Measurements from ENCODE around the gene ARHGAP5. TPM values are rescaled to one million over a fixed set of nuclear protein-coding genes. Genes with fewer than 3 reads are reported as not detected.
A peak's percentile ranks its signal among the peaks of the same experiment; 100 is the strongest.

ARHGAP5 gene
- total RNA-seq, 1 donor from 2014 or later, result 192 TPM

DNA sequence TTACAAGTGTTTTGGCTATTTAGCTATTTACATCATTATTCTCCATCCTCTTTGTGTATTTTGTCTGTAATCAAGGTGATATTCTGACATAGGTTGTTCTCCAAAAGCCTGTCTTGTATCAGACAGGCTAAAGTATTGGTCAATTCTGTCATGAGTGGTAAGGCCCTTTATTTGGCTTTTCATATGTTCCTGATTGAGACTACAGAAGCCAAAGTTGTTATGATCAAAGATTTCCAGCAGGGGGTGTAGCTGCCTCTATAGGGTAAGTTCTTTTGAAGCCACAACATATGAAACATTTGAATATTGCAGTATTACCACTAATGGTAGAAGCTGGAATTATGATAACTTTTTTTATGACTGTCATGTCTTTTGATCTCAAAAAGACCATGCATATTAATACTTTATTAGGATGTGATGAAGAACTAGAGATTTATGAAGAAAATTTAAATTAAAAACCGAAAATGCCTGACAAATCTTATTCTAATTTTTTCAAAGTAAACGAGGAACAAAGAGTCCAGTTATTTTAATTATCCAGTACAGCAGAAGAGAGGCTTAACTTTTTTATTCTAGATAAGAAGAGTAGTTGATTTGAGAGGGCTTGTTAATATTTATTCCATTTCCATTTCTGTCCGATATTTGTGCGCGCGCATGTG, 3.4 kb upstream of the ARHGAP5 start:
- DNase-seq (no peak), ATAC-seq (ENCODE audit: poor library complexity) (no peak)
- intact Hi-C loops (cut with DNase I), result loop anchor here (2.0 to 10.0 kb wide), 3 partner anchors 139 to 401 kb away; no protein-coding TSS in a partner anchor

DNA sequence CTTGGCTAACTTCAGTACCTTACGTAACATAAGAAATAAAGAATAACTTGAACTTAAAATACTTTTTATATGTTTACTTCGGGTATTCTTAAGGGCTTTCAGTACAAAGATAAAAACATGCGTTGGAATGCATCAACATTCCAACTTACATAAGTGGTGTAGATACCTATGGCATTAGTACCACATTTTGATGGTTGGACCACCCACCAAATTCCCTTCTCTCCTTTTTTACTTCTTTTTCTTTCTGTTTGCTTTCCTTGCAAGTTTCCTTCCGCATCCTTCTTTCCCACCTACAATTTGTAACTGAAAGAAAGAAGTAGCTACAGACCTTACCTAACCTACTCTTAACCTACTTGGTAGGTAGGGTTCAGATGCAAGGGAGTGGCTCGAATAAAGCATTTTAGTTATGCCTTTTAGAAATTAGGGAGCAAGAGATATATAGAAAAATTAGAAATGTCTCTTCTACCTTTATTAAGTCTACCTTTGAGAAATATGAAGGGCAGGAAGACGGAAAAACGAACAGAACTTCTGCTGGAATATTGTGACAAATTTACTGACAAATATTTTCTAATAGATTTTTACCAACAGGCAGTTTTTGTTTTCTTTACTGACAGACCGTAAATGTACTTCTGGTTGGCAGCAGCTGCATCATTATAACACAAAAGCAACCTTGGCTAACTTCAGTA, 2.1 kb upstream of the ARHGAP5 start:
- ATAC-seq (ENCODE audit: poor library complexity), result no peak

DNA sequence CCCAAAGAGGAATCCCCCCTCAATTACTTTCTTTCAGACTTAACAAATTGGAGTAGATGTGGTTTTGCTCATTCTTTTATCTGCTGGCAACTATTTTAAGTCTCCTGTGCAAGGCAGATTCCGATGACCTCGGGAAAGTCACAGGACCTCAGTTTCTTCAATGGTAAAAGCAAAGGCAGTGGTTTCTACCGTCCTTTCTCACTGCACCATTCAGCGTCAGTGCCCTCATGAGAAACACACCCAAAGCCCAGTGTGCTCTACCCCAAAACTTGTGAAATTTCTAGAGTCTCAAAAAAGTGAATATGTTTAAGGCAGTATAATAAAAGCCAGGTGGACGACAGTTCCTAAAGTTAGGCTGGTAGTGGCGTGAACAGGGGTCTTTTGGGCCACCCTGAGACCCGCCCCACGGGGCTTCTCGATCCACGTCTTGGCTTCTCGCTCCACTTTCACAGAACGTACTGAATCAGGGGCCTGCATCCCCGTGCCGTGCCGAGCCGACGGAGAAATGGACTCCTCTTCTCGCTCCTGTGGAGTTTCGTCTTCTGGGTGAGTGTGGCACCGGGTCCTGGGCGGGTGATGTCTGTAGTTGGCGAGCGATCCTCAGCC, 1.3 kb upstream of the ARHGAP5 start:
- intact Hi-C loops (cut with DNase I), result loop anchor here (2.0 to 10.0 kb wide), 3 partner anchors 141 to 399 kb away; no protein-coding TSS in a partner anchor
- DNase-seq, result no peak
- peak; percentile 40 for ATAC-seq (ENCODE audit: poor library complexity)

More for the DNA sequence above, 2.1 kb upstream of the ARHGAP5 start:
- intact Hi-C loops (cut with DNase I), result loop anchor here (2.0 to 10.0 kb wide), 3 partner anchors 140 to 400 kb away; no protein-coding TSS in a partner anchor
- DNase-seq, result no peak

DNA sequence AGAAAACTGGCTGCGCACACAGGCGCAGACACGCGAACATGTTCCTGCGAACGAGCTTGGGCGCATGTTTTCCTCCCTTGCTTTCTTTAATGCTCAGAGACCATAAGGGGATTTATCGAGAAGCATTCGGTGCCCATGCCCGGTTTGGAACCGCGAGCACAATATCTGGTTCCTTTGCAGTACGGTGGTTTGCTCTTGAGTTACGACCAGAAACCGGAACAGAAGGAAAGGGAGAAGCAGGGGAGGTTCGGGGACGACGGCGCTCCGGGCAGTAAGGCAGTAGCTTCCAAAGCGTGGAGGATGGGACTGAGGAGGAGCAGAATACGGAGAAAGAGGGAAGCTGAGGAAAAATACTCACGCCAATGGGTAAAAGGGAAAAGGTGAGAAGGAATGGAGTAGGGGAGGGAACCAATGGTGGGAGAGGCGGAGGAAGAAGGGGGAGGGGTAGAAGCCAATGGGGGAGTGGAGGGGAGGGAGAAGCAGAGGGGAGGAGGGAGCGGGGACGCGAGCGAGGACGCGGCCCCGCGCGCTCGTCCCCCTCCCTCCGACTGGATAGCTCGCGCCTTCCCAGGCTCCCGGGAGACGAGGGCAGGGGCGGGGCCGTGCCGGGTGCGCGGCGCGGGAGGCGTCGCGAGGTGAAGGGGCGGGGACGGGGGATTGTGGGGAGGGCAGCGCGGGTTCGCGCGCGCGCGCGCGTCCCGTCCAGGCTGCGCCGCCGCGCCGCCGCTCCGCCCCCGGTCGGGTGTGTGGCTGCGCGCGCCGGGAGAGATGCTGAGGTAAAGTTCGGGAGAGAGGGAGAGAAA, 625 bp upstream of the ARHGAP5 start:
- ATAC-seq (ENCODE audit: poor library complexity), result peak; percentile 92

DNA sequence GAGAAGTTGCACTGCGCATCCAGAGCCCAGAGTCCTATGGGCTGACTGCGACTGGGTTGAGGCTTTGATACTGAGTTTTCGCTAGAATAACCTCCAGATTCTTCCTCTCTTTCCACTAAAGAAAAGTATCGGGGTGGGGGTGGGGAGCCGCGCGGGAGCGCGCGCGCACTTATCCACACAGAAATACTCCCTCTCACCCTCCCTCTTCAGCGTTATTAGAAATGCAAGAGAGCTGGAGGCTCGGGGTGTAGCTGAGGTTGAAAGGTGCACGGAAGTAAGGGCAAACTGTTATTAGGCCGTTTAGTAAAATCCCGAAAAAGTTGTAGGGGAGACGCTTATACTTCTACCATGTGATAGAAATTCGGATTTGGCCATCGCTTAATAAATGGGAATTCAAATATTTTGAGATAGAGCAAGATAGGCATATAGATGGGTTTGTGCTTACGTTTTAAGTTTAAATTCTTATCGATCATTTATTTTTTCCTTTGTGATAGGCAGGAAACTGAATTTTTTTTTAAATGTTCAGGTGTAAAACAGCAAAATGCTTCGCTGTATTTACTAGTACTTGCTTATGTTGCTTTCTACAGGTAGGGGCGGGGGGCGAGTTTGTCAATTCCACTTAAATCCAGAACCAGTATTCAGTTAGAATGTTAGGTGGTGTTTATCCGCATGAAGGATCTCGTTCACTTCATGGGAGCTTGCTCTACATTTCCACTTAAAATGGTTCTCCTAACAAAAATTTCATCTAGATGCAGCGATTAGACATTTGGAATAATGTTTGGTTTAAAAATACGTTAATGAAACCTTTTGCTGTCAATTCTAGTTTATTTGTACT, 1.1 kb downstream of the ARHGAP5 start:
- DNase-seq (peak; percentile 48), ATAC-seq (ENCODE audit: poor library complexity) (peak; percentile 26)
- intact Hi-C loops (cut with DNase I), result loop anchor here (10.0 kb wide), 2 partner anchors 143 to 397 kb away; no protein-coding TSS in a partner anchor

More for the DNA sequence above, 625 bp upstream of the ARHGAP5 start:
- intact Hi-C loops (cut with DNase I), result loop anchor here (10.0 kb wide), 2 partner anchors 142 to 398 kb away; no protein-coding TSS in a partner anchor
- DNase-seq, result peak; percentile 97

DNA sequence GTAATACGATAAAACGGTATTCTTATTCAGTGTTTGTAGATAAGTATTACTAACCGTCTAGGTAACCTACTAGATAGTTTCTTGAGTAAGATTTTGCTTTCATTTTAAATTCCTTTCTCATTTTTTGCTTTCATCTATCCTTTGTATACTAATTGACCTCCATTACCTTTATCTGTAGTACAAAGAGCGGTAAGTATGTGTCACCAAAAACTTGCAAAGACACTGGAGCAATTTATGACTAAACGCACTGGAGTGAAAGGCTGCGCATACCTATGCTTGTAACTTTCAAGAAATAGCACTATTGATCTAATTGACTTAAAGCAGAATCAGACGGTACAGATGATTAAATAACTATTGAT, 1.7 kb downstream of the ARHGAP5 start:
- DNase-seq, result no peak
- intact Hi-C loops (cut with DNase I), result loop anchor here (10.0 kb wide), 2 partner anchors 144 to 396 kb away; no protein-coding TSS in a partner anchor
- no peak for ATAC-seq (ENCODE audit: poor library complexity)

DNA sequence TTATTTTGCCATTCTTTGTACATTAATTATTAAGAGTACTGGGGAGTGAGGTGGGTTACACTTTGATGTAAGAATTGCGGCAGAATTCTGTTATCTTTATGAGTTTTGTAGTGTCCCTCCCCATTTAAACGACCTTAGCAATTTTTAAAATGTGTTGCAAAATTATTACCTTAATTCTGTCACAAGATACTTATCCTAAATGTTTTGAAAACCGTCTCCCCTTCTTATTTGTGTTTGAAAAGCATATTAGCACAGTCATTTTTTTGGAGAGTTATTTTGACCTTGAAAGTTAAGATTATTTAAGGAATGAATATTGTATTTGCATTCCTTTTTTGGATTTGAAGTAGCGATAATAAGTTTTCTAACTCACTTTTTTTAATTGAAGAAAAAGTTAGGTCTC, 2.2 kb downstream of the ARHGAP5 start:
- intact Hi-C loops (cut with DNase I), result loop anchor here (10.0 kb wide), 2 partner anchors 144 to 396 kb away; no protein-coding TSS in a partner anchor
- DNase-seq, result no peak
- no peak for ATAC-seq (ENCODE audit: poor library complexity)

DNA sequence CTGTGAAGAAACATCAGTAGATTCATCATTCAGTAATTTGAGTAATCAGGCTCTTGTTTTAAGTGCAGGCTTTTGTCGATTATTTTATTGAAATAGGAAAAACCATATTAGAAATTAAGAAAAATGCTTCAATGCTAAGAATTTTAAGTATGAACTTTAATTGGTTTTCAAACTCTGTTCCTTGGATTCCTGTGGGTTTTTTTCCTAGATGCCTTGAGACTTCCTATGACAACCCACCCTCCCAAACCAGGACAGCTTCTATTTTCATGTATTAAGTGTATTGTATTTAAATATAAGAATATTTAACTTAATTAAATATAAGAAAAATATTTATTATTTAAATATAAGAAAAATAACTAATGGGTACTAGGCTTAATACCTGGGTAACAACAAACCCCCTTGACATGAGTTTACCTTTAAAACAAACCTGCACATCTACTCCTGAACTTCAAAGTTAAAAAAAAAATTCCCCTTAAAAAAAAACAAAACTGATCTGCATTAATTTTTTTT, 3.0 kb downstream of the ARHGAP5 start:
- ATAC-seq (ENCODE audit: poor library complexity), result no peak
- intact Hi-C loops (cut with DNase I), result no loop called here

DNA sequence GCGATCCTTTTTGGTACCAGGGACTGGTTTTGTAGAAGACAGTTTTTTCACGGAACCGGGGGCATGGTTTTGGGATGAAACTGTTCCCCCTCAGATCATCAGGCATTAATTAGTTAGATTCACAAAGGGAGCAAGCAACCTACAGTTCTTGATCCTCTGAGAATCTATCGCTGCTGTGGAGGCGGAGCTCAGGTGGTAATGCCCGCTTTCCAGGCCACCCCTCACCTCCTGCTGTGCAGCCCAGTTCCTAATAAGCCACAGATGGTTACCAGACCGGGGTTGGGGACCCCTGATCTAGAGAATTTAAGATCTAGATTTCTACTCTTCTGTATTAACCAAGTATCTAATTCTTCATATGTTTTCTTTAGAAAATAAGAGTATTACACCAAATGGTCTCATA, 4.8 kb downstream of the ARHGAP5 start:
- no peak for ATAC-seq (ENCODE audit: poor library complexity)
- peak; percentile 31 for DNase-seq
- intact Hi-C loops (cut with DNase I), result no loop called here

More for the DNA sequence above, 3.0 kb downstream of the ARHGAP5 start:
- DNase-seq, result no peak

DNA sequence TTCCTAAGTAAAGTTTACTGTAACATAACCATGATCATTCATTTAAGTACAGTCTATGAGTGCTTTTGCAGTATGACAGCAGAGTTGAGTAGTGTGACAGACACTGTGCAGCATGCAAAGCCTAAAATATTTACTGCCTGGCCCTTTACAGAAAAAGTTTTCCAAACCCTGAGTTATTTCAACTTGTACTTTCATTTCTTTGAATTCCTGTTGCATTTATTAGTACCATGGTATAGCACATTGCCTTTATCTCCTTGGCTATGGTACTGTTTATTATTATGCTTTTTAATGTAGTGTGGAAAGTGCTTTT, 6.2 kb downstream of the ARHGAP5 start:
- DNase-seq, result no peak
- intact Hi-C loops (cut with DNase I), result no loop called here
- ATAC-seq (ENCODE audit: poor library complexity), result peak; percentile 44

DNA sequence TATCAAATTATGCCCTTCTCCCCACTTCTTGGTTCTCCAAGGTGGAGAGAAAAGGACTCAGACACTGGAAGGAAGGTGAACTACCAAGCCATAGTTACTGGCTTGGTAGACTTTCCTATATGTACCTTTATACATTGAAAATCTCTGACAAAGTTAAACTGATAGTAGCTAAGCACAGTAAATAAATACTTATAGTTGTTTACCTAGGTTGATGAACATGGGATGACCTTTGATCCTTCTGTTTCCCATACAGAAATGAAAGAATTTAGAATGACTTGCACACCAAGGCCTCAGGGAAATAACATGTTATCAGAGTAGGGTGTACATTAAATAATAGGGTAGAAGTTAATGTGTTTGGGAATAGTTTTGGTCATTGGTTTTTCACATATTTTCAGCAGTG, 6.7 kb downstream of the ARHGAP5 start:
- ATAC-seq (ENCODE audit: poor library complexity) (no peak), DNase-seq (no peak)
- intact Hi-C loops (cut with DNase I), result no loop called here

DNA sequence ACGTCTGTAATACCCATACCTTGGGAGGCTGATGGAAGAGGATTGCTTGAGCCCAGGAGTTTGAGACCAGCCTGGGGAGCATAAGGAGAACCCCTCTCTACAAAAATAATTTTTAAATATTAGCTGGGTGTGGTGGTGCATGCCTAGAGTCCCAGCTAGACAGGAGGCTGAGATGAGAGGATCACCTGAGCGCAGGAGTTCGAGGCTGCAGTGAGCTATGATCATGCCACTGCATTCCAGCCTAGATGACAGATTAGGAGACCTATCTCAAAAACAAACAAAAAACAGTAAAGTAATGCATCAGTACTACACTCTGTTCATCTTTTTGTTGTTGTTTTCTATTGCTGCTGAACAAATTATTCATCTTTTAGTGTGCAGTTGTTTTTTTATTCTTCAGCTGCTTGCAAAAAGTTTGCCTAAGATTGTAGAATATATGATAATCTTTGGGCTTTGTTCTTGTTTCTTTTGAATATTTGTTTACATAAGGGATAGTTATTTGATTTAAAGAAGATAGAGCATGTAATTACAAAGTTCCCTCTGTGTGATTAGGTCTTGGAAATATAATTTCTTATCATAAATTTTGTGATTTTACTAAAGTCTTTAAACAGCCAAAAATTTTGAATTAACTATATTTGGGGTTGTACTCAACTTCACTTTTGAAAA, 8.2 kb downstream of the ARHGAP5 start:
- ATAC-seq (ENCODE audit: poor library complexity) (no peak), DNase-seq (no peak)
- intact Hi-C loops (cut with DNase I), result no loop called here

DNA sequence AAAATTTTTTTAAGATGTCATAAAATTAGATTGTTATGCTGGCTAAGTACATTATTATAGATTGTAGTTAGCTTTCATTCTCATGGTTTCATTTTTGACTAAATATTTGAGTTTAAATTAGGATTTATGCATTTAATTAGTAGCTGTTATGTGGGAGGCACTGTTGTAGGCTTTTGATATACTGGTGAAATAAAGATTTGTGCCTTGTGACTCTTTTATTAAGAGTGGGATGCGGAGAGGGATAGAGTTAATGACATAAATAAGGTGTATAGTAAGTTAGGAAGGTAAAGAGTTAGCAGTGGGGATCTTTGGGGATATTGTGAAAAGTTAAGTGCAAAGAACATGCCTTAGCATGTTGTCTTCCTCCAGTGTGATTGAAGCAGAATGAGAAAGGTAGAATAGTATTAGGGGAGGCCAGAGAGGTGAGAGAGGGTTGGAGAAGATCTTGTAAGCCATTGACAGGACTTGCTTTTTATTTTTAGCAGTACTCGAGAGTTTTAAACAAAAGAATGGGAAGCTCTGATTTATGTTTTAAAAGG, 8.8 kb downstream of the ARHGAP5 start:
- intact Hi-C loops (cut with DNase I), result no loop called here

DNA sequence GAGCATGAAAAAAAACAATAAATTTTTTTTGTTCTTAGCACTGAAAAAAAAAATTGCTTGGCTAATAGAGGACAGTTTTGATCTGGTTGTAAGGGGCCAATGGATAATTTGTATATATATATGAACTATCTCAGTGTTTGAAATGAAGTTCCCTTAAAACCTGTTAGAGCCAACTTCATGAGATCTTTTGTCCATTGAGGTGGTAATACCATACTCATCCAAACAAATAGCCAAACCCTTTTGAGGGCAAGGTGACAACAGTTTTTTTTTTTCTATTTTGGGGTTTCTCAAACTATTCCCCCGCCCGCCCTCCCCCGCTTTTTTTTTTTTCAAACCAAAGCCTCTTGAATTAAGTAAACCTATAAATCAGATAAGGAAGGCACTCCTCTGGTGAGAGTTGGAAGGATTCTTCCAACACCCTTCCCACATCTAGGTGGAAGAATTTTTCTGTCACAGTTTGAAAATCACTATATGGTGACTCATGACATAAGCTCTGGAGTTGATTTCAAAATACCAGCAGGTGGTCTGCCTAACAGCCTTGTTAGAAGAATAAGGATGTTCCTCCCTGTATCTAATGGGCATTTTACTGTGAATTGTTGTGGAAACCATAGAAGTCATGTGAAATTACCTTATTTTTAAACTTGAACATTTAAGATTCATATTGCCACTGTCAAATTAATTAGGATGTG, 10.2 kb downstream of the ARHGAP5 start:
- DNase-seq (no peak), ATAC-seq (ENCODE audit: poor library complexity) (no peak)
- intact Hi-C loops (cut with DNase I), result no loop called here

More for the DNA sequence above, 8.8 kb downstream of the ARHGAP5 start:
- DNase-seq, result no peak
- no peak for ATAC-seq (ENCODE audit: poor library complexity)

DNA sequence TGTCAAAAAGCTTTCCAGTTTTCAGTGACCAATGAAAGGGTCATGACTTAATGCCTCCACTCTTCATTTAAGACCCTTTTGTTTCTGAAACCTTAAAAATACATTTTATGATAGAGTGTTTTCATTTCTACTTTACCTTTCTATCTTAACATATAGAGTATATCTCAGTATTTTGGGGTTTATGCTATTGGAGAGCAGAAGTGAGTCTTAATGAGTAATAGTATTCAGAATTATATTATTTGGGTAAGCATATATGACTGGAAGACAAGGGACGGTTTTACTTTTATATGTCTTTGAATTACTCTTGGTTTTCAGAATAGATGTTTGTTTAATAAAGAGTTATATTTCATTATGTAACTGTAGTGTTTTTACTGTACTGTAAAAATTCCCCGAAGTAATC, 10.8 kb downstream of the ARHGAP5 start:
- intact Hi-C loops (cut with DNase I), result no loop called here
- DNase-seq (no peak), ATAC-seq (ENCODE audit: poor library complexity) (no peak)

DNA sequence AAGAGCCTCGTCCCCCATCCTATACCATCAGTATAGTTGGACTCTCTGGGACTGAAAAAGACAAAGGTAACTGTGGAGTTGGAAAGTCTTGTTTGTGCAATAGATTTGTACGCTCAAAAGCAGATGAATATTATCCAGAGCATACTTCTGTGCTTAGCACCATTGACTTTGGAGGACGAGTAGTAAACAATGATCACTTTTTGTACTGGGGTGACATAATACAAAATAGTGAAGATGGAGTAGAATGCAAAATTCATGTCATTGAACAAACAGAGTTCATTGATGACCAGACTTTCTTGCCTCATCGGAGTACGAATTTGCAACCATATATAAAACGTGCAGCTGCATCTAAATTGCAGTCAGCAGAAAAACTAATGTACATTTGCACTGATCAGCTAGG, 13.6 kb downstream of the ARHGAP5 start:
- no peak for DNase-seq
- ATAC-seq (ENCODE audit: poor library complexity), result no peak
- intact Hi-C loops (cut with DNase I), result no loop called here

DNA sequence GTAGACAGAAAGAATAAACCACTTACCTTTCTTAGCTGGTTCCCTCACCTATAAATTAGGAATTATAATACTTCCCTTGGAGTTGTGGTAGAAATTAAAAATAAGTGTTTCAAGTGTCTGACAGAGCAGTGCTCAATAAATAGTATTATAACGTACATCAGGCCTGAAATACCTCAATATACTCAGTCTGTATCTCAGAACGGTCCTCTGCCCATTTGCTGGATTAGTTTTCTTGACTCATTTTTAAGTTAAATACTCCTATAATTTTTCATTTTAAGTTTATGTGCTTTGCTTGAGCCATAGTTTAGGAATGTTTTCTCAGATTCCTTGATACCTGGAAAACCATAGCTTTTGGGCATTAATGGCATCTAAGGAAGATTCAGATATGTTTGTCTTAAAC, 22.4 kb downstream of the ARHGAP5 start:
- DNase-seq (no peak), ATAC-seq (ENCODE audit: poor library complexity) (no peak)
- intact Hi-C loops (cut with DNase I), result no loop called here
